Keratinocyte (primary cell): Measurements from ENCODE around the gene PRR33. TPM values are rescaled to one million over a fixed set of nuclear protein-coding genes. Genes with fewer than 3 reads are reported as not detected.

Source experiments
- DNase-seq: peaks from one replicate; pipeline ENCODE4 v3.0.0-alpha.2; 2011; ENCODE audit warnings: low read depth, missing footprints, low spot score
- FAIRE-seq: peaks from 2 replicates; lab custom pipeline; 2011; peaks lifted over from hg19 to GRCh38; lab: Jason Lieb, UNC
- H2AFZ ChIP-seq: 2 replicates; pipeline ENCODE4 v1.6.0; 2012; ENCODE audit warnings: low read length, control low read depth, inconsistent platforms; ENCODE audit not compliant: control insufficient read depth
- H3K27ac ChIP-seq: 2 replicates; pipeline ENCODE4 v1.5.1; 2011; ENCODE audit warnings: low read length; ENCODE audit not compliant: control insufficient read depth, insufficient read depth
- H3K27me3 ChIP-seq: 3 replicates; pipeline ENCODE4 v1.6.0; 2011; ENCODE audit warnings: low read length; ENCODE audit not compliant: control insufficient read depth, insufficient read depth; ENCODE audit errors: extremely low read depth
- H3K36me3 ChIP-seq, 2 experiments: 2 replicates in 1 of 2; 3 replicates in 1 of 2; pipeline ENCODE4 v1.5.1; 2011; ENCODE audit warnings: low read length in 2 of 2, mild to moderate bottlenecking in 1 of 2; ENCODE audit not compliant: control insufficient read depth in 2 of 2, insufficient read depth in 2 of 2; ENCODE audit errors: extremely low read depth in 1 of 2
- H3K4me1 ChIP-seq: 3 replicates; pipeline ENCODE4 v1.5.1; 2011; ENCODE audit warnings: low read length; ENCODE audit not compliant: control insufficient read depth, insufficient read depth; ENCODE audit errors: extremely low read depth
- H3K4me2 ChIP-seq: 3 replicates; pipeline ENCODE4 v1.6.0; 2011; ENCODE audit warnings: low read depth, low read length; ENCODE audit not compliant: control insufficient read depth, insufficient read depth; ENCODE audit errors: extremely low read depth
- H3K4me3 ChIP-seq, 3 experiments: fragments of 200-600 bp in 1 of 3; sonication (generic) in 1 of 3; 2 replicates in 2 of 3; 3 replicates in 1 of 3; pipeline ENCODE4 v1.5.1; 2011 to 2016; ENCODE audit warnings: low read length in 3 of 3, mild to moderate bottlenecking in 3 of 3, control low read depth in 2 of 3, inconsistent platforms in 1 of 3, low read depth in 1 of 3, mixed read lengths in 1 of 3, mixed run types in 1 of 3, moderate library complexity in 1 of 3; ENCODE audit not compliant: control insufficient read depth in 2 of 3, insufficient read depth in 2 of 3; ENCODE audit errors: extremely low read depth in 1 of 3
- H3K79me2 ChIP-seq: 2 replicates; pipeline ENCODE4 v1.6.0; 2012; ENCODE audit warnings: low read length; ENCODE audit not compliant: control insufficient read depth, insufficient read depth
- H3K9ac ChIP-seq: 3 replicates; pipeline ENCODE4 v1.6.0; 2011; ENCODE audit warnings: low read length; ENCODE audit not compliant: control insufficient read depth, insufficient read depth; ENCODE audit errors: extremely low read depth
- H3K9me1 ChIP-seq: 3 replicates; pipeline ENCODE4 v1.6.0; 2011; ENCODE audit warnings: low read length; ENCODE audit not compliant: control insufficient read depth, insufficient read depth; ENCODE audit errors: extremely low read depth
- H3K9me3 ChIP-seq: 2 replicates; pipeline ENCODE4 v1.5.1; 2012; ENCODE audit warnings: low read depth, low read length; ENCODE audit not compliant: control insufficient read depth
- H4K20me1 ChIP-seq: 3 replicates; pipeline ENCODE4 v1.6.0; 2011; ENCODE audit warnings: low read length; ENCODE audit not compliant: control insufficient read depth, insufficient read depth; ENCODE audit errors: extremely low read depth
- EZH2 ChIP-seq: IDR thresholded peaks from one replicate; pipeline ENCODE4 v1.6.1; 2012; ENCODE audit warnings: inconsistent platforms, mild to moderate bottlenecking, low read length, moderate library complexity
- dilution Hi-C: fragments of 300-500 bp; cut with MboI; formaldehyde crosslinking; loops from one replicate; pipeline ENCODE4 v1.7.0; 2020; ENCODE audit warnings: low sequenced_read_pairs; ENCODE audit not compliant: extremely low pct_ligation_motif_present
- polyA plus RNA-seq, 5 experiments: library from polyadenylated mRNA; depleted of rRNA in 3 of 5; stranded (reverse) in 3 of 5; stranded (forward) in 1 of 5; unstranded in 1 of 5; fragments of >200 nt; gene quantifications; 1 replicate in 1 of 5; 2 replicates in 3 of 5; 3 replicates in 1 of 5; pipeline versions ENCODE4 v1.2.1 to v1.2.3, GENCODE V29; 2011 to 2012; ENCODE audit warnings: missing spikeins in 2 of 5, low read depth in 1 of 5, low replicate concordance in 1 of 5
- TF ChIP-seq, protein P1 (sequence below), 3 experiments: IDR thresholded peaks in 1 of 3; conservative IDR thresholded peaks in 1 of 3; optimal IDR thresholded peaks in 1 of 3; 2 replicates in 2 of 3; 3 replicates in 1 of 3; pipeline versions ENCODE3 to v1.5.1; 2011; ENCODE audit warnings: low read length in 3 of 3, mild to moderate bottlenecking in 3 of 3, moderate library complexity in 2 of 3, control low read depth in 1 of 3, inconsistent platforms in 1 of 3; ENCODE audit not compliant: insufficient read depth in 2 of 3; ENCODE audit errors: extremely low read depth in 1 of 3

PRR33 gene
- polyA plus RNA-seq, 1 donor (not counting 4 experiments of a cell fraction or from before 2014, with no cell fraction given): not detected

DNA sequence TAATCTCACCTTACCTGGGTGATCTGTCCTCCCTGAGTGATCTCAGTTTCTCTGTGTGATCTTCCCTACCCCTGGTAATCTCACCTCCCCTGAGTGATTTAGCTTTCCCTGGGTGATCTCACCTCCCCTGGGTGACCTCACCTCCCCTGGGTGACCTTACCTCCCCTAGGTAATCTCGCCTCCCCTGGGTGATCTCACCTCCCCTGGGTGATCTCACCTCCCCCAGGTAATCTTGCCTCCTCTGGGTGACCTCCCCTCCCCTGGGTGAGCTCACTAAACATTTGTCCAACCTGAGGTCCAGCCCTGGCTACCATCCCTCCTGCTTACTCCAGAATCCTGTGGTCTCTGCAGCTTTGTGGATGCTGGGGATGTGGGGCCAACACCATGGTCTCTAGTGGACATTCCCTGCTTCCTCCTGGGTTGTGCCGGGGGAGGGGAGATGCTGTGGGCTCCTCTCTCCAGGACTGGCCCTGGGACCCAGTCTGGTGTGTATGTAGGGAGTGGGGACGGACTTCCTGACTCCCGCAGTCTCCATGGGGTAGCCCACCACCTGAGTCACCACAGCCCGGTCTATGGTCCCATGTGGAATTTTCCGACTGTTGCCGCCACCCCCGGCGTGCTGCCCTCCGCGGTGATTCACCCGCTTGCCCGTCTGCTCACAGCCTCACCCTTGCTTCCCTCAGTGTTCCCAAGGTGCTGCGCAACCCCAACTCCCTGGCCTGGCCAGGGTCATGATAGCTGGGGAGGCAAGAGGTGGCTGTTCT is 28.9 kb downstream of the PRR33 start:
- no peak overlapping the region for H3K27ac ChIP-seq
- H3K4me3 ChIP-seq: no peak overlapping the region

DNA sequence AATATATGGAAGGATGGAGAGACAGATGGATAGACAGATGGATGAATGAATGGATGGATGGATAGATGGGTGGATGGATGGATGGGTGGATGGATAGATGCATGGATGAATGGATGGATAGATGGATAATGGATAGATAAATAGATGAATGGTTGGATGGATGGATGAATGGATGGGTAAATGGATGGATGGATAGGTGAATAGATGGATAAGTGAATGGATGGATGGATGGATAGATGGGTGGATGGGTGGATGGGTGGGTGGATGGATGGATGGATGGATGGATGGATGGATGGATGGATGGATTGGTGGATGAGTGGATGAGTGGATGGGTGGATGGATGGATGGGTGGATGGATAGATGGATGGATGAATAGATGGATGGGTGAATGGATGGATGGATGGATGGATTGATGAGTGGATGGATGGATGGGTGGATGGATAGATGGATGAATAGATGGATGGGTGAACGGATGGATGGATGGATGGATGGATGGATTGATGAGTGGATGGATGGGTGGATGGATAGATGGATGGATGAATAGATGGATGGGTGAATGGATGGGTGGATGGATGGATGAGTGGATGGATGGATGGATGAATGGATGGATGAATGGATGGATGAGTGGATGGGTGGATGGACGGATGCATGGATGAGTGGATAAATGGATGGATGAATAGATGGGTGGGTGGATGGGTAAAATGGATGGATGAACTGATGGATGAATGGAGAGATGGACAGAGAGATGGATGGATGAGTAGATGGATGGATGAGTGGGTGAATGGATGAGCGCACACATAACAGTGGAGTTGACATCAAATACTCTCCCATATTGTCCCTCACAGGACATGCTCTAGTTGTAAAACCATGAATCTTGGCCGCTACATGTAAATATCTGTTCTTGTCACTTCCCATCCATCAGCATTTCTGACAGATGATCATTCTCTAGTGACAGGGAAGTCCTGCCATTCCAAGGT is 30.0 kb downstream of the PRR33 start:
- DNase-seq (no peak), FAIRE-seq (no peak)
- Histone ChIP-seq H3K4me2 (no peak overlapping the region), H4K20me1 (no peaks in the 10 kb centered on the region), H3K4me3 (no peak overlapping the region), H3K79me2 (no peaks in the 10 kb centered on the region), H3K4me1 (peaks cover 10% of the 10 kb centered on the region), H3K27me3 (no peaks in the 10 kb centered on the region), H3K9me1 (no peaks in the 10 kb centered on the region), H3K9ac (no peak overlapping the region), H2AFZ (no peak overlapping the region), H3K9me3 (no peaks in the 10 kb centered on the region), H3K27ac (no peak overlapping the region), H3K36me3 (no peaks in the 10 kb centered on the region)
- dilution Hi-C loops: no loop called here
- TF ChIP-seq, protein P1, sequence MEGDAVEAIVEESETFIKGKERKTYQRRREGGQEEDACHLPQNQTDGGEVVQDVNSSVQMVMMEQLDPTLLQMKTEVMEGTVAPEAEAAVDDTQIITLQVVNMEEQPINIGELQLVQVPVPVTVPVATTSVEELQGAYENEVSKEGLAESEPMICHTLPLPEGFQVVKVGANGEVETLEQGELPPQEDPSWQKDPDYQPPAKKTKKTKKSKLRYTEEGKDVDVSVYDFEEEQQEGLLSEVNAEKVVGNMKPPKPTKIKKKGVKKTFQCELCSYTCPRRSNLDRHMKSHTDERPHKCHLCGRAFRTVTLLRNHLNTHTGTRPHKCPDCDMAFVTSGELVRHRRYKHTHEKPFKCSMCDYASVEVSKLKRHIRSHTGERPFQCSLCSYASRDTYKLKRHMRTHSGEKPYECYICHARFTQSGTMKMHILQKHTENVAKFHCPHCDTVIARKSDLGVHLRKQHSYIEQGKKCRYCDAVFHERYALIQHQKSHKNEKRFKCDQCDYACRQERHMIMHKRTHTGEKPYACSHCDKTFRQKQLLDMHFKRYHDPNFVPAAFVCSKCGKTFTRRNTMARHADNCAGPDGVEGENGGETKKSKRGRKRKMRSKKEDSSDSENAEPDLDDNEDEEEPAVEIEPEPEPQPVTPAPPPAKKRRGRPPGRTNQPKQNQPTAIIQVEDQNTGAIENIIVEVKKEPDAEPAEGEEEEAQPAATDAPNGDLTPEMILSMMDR (optimal IDR thresholded peaks at IDR 0.05 in 1 of 3, IDR thresholded peaks at IDR 0.05 in 1 of 3, conservative IDR thresholded peaks at IDR 0.05 in 1 of 3; ENCODE audit: extremely low read depth in 1 of 3, insufficient read depth in 2 of 3, low read length in 3 of 3): no peak
- no peak for TF ChIP-seq EZH2

More for the DNA sequence above, 28.9 kb downstream of the PRR33 start:
- H3K9ac ChIP-seq: no peak overlapping the region
- H4K20me1 ChIP-seq: no peaks in the 10 kb centered on the region
- H3K9me3 ChIP-seq: no peaks in the 10 kb centered on the region
- FAIRE-seq (no peak), DNase-seq (no peak)
- dilution Hi-C loops: no loop called here
- H3K4me2 ChIP-seq: no peak overlapping the region
- H3K4me1 ChIP-seq: peaks cover 10% of the 10 kb centered on the region
- H2AFZ ChIP-seq: no peak overlapping the region
- H3K9me1 ChIP-seq: no peaks in the 10 kb centered on the region
- H3K36me3 ChIP-seq: no peaks in the 10 kb centered on the region
- H3K27me3 ChIP-seq: no peaks in the 10 kb centered on the region
- no peaks in the 10 kb centered on the region for H3K79me2 ChIP-seq
- TF ChIP-seq, protein P1 (optimal IDR thresholded peaks at IDR 0.05 in 1 of 3, IDR thresholded peaks at IDR 0.05 in 1 of 3, conservative IDR thresholded peaks at IDR 0.05 in 1 of 3; ENCODE audit: extremely low read depth in 1 of 3, insufficient read depth in 2 of 3, low read length in 3 of 3): no peak
- TF ChIP-seq EZH2: no peak
